Osteocyte (in vitro differentiated cells): Measurements from ENCODE around the gene C4BPB. TPM values are rescaled to one million over a fixed set of nuclear protein-coding genes. Genes with fewer than 3 reads are reported as not detected.

ENCODE experiments used
- DNase-seq: peaks from one replicate; pipeline ENCODE4 v3.0.0; 2021; ENCODE audit warnings: mixed read lengths; ENCODE audit not compliant: unreplicated experiment; ENCODE audit errors: extremely low spot score
- H3K27ac Mint-ChIP-seq: one replicate; pipeline ENCODE4 v1.8.0; 2021; ENCODE audit warnings: mild to moderate bottlenecking, mixed read lengths; ENCODE audit not compliant: unreplicated experiment
- H3K27me3 Mint-ChIP-seq: one replicate; pipeline ENCODE4 v1.8.0; 2021; ENCODE audit warnings: mixed read lengths; ENCODE audit not compliant: unreplicated experiment
- H3K36me3 Mint-ChIP-seq: one replicate; pipeline ENCODE4 v1.8.0; 2021; ENCODE audit warnings: mixed read lengths; ENCODE audit not compliant: unreplicated experiment
- H3K4me1 Mint-ChIP-seq: one replicate; pipeline ENCODE4 v1.8.0; 2021; ENCODE audit warnings: mixed read lengths; ENCODE audit not compliant: unreplicated experiment
- H3K4me3 Mint-ChIP-seq: one replicate; pipeline ENCODE4 v1.8.0; 2021; ENCODE audit warnings: mild to moderate bottlenecking, moderate library complexity, mixed read lengths; ENCODE audit not compliant: unreplicated experiment
- H3K9me3 Mint-ChIP-seq: one replicate; pipeline ENCODE4 v1.8.0; 2021; ENCODE audit warnings: mixed read lengths; ENCODE audit not compliant: unreplicated experiment
- total RNA-seq: library from RNA; stranded (reverse); gene quantifications from 2 replicates; pipeline ENCODE4 v1.2.1, GENCODE V29; 2021
- TF ChIP-seq, protein P1 (sequence below): fragments of 200-600 bp; sonication (generic); IDR thresholded peaks from 2 replicates; pipeline ENCODE4 v1.5.0; 2021; ENCODE audit warnings: antibody characterized with exemption, mild to moderate bottlenecking, moderate library complexity

Gene C4BPB
- total RNA-seq, 1 donor from 2014 or later: not detected

- H3K36me3 Mint-ChIP-seq: no peaks in the 10 kb centered on the region
- no peaks in the 10 kb centered on the region for H3K4me1 Mint-ChIP-seq
- no peaks in the 10 kb centered on the region for H3K9me3 Mint-ChIP-seq
- no peak overlapping the region for H3K4me3 Mint-ChIP-seq
- no peak for DNase-seq
- TF ChIP-seq, protein P1, sequence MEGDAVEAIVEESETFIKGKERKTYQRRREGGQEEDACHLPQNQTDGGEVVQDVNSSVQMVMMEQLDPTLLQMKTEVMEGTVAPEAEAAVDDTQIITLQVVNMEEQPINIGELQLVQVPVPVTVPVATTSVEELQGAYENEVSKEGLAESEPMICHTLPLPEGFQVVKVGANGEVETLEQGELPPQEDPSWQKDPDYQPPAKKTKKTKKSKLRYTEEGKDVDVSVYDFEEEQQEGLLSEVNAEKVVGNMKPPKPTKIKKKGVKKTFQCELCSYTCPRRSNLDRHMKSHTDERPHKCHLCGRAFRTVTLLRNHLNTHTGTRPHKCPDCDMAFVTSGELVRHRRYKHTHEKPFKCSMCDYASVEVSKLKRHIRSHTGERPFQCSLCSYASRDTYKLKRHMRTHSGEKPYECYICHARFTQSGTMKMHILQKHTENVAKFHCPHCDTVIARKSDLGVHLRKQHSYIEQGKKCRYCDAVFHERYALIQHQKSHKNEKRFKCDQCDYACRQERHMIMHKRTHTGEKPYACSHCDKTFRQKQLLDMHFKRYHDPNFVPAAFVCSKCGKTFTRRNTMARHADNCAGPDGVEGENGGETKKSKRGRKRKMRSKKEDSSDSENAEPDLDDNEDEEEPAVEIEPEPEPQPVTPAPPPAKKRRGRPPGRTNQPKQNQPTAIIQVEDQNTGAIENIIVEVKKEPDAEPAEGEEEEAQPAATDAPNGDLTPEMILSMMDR: no peak
- H3K27ac Mint-ChIP-seq: no peak overlapping the region
- H3K27me3 Mint-ChIP-seq: peaks cover 20% of the 10 kb centered on the region
Measured at GRCh38 chr1:207102659-207103058, 14.0 kb downstream of the C4BPB start.

DNA sequence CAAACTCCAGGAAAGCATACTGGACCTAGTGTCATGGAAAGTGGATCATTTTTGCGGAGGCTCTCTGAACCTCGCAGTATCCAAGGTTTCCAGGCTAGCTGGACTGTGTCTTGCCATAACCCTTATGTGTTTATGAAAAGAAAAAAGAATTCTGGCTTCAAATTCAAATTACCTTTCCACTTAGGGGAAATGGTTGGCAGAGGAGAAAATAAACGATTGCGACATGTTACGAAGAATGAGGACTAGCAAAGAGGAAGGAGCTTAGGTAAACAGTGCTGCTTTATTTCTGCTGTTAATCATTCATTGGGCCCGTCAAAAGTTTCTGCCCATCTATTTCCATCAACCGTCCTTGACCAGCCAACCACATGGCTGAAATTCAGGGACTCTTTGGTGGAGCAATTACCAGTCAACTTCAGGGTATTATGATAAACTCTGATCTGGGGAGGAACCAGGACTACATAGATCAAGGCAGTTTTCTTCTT is 15.3 kb downstream of the C4BPB start, which contains the start of gene C4BPA:
Gene C4BPA, plus strand, starts transcription at position 342 of the 482 bp plus-strand sequence. CDS start 8,793 bp downstream, outside the sequence.
- H3K9me3 Mint-ChIP-seq: no peaks in the 10 kb centered on the region

GRCh38 chr1:207109004-207109403 is 20.3 kb downstream of the C4BPB start:
- Mint-ChIP-seq H3K4me3 (no peak overlapping the region), H3K9me3 (no peaks in the 10 kb centered on the region)
- TF ChIP-seq, protein P1: no peak

More for the DNA sequence above, 15.3 kb downstream of the C4BPB start, which contains the start of gene C4BPA:
- H3K36me3 Mint-ChIP-seq: no peaks in the 10 kb centered on the region
- H3K4me1 Mint-ChIP-seq: no peaks in the 10 kb centered on the region
- H3K27ac Mint-ChIP-seq: no peak within 1 kb of the TSS
- TF ChIP-seq, protein P1: no peak
- DNase-seq: no peak
- no peak within 1 kb of the TSS for H3K4me3 Mint-ChIP-seq
- H3K27me3 Mint-ChIP-seq: peaks cover 23% of the 10 kb centered on the region

GRCh38 chr1:207112616-207113296 is 24.1 kb downstream of the C4BPB start:
- Mint-ChIP-seq H3K4me1 (no peaks in the 10 kb centered on the region), H3K27me3 (peaks cover 28% of the 10 kb centered on the region), H3K4me3 (no peak overlapping the region), H3K27ac (no peak overlapping the region), H3K36me3 (no peaks in the 10 kb centered on the region), H3K9me3 (no peaks in the 10 kb centered on the region)
- no peak for DNase-seq
- TF ChIP-seq, protein P1: no peak

More at GRCh38 chr1:207109004-207109403, 20.3 kb downstream of the C4BPB start:
- Mint-ChIP-seq H3K27me3 (peaks cover 23% of the 10 kb centered on the region), H3K4me1 (no peaks in the 10 kb centered on the region), H3K36me3 (no peaks in the 10 kb centered on the region), H3K27ac (no peak overlapping the region)
- no peak for DNase-seq

DNA sequence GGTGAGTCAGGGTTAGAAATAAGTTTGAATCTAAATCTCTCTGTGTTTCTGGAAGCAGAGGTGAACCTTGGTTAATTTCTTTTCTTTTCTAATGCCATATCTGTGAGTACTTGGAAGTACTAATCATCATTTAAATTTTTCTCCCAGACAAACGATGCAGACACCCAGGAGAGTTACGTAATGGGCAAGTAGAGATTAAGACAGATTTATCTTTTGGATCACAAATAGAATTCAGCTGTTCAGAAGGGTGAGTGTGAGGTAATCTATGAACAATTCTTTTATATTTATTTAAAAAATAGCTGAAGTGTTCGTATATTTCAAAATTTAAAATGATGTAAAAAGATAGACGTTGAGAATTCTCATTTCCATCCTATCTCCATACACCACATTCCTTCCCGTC is 26.6 kb downstream of the C4BPB start:
- Mint-ChIP-seq H3K27ac (no peak overlapping the region), H3K4me3 (no peak overlapping the region), H3K27me3 (peaks cover 18% of the 10 kb centered on the region), H3K9me3 (no peaks in the 10 kb centered on the region), H3K36me3 (no peaks in the 10 kb centered on the region), H3K4me1 (no peaks in the 10 kb centered on the region)
- TF ChIP-seq, protein P1: no peak
- DNase-seq: no peak
